ENCODE results near the gene BORA.
"Not testable (repeated sequence)": the region's sequence is repeated elsewhere in the genome, so short reads cannot be mapped to it uniquely, and the experiment has no call there.

Gene BORA

DNA sequence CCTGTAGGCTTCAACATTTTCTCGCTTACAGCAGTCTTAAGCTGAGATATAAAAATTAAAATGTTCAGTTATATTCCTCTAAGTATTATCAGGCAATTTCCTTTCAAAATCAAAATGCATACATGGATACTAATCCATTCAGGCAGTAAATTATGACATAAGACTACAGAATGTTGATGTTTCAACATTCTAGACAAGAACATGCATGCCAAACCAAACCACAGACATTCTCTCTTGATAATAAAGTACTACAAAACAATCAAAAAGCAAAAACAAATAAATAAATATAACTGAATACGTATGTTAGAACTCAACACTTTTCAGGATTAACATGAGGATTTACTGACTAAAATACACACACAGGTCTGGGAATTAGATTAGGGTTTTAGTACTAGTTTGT, 46.3 kb downstream of the BORA start:
- no peak for DNase-seq

DNA sequence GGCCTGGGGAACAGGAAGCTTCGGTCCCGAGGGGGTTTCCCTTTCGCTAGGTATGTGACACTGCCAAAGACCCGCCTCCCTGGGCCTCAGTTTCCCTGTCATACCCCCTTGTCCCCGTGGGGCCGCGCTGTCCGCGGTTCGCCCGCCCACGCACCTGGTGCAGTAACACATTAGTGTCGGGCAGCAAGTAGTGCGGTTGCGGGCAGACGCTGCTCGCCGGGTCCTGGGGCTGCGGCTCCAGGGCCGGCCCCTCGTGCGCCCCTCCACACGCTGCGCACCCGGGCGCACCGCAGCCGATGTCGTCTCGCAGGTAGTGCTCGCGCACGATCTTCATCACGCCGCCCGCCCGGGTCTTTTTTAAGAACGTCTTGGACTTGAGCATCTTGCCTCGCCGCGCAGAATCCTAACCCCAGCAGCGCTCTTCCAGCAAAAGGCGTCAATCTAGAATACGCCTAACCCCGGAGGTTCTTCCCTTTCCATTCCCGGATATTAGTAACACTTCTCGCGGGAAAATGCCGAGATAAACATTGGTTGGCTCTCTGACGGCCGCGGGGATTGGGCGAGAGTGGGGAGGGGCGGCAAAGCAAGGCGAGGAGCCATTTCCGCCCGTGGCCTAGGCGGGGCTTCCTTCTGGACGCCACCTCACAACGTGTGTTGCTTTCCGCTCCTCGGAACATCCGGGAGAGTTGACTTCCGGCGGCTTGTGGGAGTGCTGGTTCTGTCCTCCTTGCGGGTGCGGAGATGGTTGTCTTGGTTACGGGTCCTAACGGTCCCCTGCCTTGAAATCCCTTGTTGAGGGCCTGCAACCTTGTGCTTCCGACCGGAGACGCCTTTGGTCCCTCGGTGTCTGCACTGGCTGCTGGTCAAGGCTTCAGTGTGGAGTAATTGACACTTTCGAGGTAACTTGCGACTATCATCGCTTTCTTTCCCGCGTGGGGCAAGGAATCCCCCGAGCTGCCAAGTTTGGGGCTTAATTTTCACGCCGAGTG, 54.0 kb downstream of the BORA start, which contains the start of the genes DIS3 and PIBF1:
TSS of gene DIS3 (minus strand) at position 450 of the 989 bp plus-strand sequence. CDS start at position 382, 68 bp downstream.
TSS of gene PIBF1 (plus strand) at position 683 of the 989 bp plus-strand sequence. CDS start 1,337 bp downstream, outside the sequence.
- peak; percentile 94 to 98 for DNase-seq

DNA sequence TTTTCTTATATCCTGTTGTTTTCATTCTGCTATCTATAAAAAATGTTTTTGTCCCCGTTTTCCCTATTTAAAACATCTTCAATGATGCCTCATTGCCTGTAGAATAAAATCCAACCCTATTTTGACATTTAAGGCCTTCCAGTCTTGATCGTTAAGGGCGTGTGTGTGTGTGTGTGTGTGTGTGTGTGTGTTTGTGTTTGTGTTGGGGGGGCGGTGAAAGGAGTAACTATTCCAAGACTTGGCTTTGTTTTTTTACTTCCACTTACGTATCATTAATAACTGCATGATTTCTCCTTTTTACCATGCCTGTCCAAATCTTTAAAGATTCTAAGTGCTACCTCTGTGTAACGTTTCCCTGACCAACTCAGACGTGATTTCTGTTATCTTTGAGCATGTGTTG, 55.0 kb downstream of the BORA start:
- DNase-seq, result no peak

DNA sequence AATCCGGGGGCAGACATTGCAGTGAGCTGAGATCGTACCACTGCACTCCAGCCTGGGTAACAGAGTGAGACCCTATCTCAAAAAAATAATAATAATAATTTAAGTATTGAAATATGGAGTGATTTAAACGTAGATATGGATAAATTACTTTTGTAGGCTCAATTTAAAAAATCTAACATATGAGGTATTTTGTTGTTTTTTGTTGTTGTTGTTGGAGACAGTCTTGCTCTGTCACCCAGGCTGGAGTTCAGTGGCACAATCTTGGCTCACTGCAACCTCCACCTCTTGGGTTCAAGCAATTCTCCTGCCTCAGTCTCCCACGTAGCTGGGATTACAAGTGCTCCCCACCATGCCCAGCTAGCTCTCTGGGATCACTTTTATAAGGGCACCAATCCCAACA, 57.0 kb downstream of the BORA start:
- not testable (repeated sequence) for DNase-seq

DNA sequence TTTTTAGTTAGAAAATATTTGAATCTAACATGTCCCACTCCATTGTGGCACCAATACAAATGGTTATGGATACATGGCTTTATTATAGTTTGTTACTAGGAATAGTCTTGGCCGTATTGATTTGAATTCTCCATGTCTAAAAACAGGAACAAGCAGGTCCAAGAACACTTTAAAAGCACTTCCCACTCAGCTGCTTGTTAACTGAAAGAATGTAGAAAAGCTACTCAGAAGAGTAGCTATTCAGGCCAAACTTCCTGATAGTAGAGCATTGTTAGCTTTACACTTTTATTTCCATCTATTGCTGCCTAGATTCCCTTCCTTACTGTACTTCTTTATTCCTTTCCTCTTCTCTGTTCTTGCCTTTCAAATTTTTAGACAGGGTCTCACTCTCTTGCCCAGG, 61.1 kb downstream of the BORA start:
- DNase-seq, result no peak

DNA sequence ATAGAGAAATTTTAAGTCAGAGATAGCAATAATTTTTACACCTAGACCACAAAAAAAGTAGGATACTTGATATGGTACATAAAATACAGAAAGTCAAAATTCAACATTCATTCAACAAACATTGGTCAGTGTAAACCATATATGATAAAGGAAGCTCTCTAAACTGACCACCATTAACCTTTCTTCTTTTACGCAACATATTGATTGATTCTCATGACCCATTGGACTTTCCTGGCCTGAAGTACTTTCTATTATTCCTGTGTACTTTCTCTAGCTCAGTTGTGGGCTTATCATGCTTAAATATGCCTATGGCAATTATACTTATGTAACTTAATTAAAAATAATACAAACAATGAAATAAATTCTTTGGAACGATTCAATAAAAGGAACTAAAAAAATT, 64.9 kb downstream of the BORA start:
- DNase-seq, result no peak

DNA sequence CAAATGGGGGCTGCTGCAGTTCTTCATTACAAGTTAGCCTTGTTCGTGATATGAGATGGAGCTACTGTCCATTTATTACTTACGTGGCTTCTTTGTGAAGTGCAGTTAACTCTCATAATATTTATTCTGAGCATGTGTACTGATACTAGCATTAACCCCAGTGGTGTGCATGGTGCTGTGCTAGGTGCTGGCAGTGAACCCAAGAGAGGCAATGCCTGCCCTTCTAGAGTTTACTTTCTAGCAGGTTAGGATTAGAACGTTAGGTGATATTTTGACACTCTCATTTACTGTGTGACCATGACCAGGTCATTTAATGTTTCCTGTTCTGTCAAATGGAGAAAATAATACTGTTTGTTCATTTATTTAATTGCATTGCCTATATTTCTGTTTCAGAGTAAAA, 71.1 kb downstream of the BORA start:
- no peak for DNase-seq

DNA sequence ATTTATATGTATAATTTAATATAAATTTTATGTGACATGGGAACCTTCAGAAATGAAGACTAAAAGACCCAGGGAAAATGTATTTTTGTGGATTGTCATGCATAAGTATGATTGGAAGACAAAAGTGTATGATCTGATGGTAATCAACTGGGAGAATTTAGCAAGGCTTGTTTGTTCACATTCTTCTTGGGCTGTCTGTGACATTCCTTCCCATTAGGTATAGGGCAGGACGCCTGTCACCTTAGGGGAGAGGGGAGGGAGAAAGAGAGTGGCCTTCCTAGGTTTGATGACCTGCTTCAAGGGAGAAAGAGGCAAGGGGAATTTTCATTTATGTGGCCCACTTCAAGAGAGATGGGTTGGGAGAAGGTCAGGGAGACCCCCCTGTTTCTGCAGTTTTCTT, 76.6 kb downstream of the BORA start:
- no peak for DNase-seq

Measured in NCI-H524 (cell line).